HG03521 (cell line): Measurements from ENCODE around the gene COL4A1.
"Not testable (repeated sequence)": the region's sequence is repeated elsewhere in the genome, so short reads cannot be mapped to it uniquely, and the experiment has no call there.

ENCODE experiments used
- ATAC-seq: cut with Tn5 transposase; IDR thresholded peaks from one replicate; pipeline ENCODE4 v1.9.1; 2021; ENCODE audit warnings: mild to moderate bottlenecking, moderate library complexity; ENCODE audit not compliant: unreplicated experiment

The COL4A1 gene

GRCh38 chr13:110125613-110126272 lies 181.2 kb downstream of the COL4A1 start:
- no peak for ATAC-seq

GRCh38 chr13:110125157-110125556 lies 181.8 kb downstream of the COL4A1 start:
- no peak for ATAC-seq

GRCh38 chr13:110124201-110124940 lies 182.6 kb downstream of the COL4A1 start:
- no peak for ATAC-seq

- ATAC-seq, result no peak
Observed at GRCh38 chr13:110123041-110123809, 183.7 kb downstream of the COL4A1 start.

DNA sequence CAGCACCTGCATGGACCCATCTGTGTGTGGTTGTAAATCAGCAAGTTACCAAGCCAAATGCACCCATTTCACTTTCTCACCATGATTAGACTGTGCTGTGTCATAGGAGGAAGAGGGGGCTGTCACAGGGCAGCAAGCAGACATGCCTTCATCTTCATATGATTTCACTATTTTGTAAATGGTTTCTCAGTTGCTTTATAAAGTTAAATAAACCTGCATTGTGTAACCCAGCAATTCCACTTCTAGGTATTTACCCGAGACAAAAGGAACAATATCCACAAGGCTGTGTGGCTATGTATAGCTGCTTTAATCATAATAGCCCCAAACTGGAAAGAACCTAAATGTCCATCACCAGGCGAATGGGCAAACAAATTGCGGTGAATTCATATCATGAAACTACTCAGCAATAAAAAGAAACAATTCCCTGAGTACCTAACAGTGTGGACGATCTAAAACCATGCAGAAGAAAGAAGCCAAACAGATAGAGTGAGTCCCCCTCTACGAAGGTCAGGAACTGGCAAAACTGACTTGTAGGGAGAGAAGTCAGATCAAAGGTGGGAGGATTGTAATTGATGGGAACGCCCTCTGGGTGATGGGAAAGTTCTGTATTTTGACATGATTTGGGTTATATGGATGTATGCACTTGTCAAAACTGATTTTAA lies 185.4 kb downstream of the COL4A1 start:
- no peak for ATAC-seq

GRCh38 chr13:110119935-110120905 lies 186.7 kb downstream of the COL4A1 start:
- no peak for ATAC-seq

DNA sequence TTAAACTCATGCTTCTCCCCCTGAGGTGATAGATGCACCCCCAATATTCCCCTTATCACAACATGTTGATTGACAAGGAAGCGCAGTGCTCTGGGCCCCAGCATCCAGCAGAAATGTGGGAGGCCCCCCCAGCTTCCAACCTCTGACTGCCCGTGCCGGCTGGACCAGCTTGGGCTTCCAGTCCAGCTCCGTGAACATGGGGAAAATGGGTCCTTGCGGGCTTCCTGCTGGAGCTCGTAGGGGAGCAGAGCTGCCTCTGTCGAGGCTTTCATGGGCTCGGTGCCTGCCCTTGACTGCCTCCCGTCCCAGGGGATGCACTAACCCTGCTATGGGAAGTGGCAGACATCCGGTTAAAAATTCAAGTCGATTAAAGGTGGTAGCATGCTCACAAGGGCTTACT lies 188.9 kb downstream of the COL4A1 start:
- ATAC-seq, result no peak

GRCh38 chr13:110116072-110116487 lies 190.9 kb downstream of the COL4A1 start:
- peak; percentile 58 for ATAC-seq

- no peak for ATAC-seq
Observed at GRCh38 chr13:110115591-110115990, 191.4 kb downstream of the COL4A1 start.

GRCh38 chr13:110114316-110114715 lies 192.6 kb downstream of the COL4A1 start:
- ATAC-seq, result no peak

DNA sequence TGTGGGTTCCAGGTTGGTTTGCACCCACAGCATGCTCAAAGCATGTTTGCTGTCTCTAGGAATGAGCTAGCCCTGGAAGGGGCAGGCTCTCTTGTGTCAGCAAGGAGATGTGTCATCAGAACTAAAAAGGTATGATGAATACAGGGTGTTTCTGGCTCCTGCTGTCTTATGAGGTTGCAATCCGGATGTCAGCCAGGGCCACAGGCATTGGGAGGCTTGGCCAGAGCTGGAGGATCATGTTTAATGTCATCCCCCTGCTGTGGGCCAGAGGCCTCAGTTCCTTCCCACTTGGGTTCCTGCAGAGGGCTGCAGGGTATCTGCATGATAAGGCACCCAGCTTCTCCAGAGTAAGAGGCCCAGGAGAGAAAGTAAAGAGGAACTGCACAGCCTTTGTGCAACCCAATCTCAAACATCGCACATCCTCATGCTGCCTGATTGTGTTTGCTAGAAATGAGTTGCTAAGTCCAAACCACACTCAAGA lies 193.6 kb downstream of the COL4A1 start:
- no peak for ATAC-seq

DNA sequence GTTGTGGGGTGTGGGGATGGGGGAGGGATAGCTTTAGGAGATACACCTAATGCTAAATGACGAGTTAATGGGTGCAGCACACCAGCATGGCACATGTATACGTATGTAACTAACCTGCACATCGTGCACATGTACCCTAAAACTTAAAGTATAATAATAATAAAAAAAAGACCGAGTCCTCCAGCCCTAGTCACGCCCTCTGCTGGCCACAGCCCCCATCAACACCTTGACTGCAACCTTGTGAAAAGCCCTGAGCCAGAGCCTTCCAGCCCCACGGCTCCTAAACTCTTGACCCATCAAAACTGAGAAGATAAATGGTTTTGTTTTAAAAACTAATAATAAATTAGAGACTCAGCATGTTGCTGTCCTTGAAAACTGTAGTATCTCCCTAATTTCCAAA lies 194.6 kb downstream of the COL4A1 start:
- not testable (repeated sequence) for ATAC-seq

DNA sequence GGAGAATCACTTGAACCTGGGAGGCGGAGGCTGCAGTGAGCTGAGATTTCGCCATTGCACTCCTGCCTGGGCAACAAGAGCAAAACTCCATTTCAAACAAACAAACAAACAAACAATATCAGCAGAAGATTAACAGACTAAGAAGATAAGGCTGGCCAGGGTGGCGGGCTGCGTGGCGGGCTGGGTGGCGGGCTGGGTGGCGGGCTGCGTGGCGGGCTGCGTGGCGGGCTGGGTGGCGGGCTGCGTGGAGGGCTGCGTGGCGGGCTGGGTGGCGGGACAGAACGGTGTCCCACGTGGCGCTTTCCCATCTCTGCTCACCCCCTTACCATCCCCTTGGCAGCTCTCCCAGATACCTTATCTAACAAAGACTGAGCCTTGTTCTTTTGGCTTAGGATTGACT lies 196.2 kb downstream of the COL4A1 start:
- ATAC-seq, result no peak

DNA sequence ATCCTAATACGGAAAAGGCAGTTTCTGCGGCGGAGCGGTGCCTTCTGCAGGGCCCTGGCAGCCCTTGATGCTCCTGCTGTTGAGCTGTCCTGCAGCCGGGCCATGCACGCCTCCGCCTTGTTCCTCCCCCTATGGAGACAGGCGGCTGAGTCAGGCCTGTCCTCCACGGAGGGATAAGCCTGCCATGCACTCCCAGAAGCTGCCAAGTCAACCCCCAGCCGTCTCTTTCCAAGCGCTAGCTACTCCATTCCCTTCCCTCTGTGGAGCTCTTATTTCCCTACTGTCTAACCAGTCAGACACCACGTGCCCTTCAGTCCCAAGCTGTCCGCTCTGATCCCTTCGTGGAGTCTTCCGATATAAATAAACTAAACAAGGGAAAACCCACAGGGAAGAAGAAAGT lies 197.0 kb downstream of the COL4A1 start:
- ATAC-seq, result no peak

GRCh38 chr13:110109140-110109783 lies 197.7 kb downstream of the COL4A1 start:
- ATAC-seq, result no peak

GRCh38 chr13:110108348-110109139 lies 198.4 kb downstream of the COL4A1 start:
- no peak for ATAC-seq

DNA sequence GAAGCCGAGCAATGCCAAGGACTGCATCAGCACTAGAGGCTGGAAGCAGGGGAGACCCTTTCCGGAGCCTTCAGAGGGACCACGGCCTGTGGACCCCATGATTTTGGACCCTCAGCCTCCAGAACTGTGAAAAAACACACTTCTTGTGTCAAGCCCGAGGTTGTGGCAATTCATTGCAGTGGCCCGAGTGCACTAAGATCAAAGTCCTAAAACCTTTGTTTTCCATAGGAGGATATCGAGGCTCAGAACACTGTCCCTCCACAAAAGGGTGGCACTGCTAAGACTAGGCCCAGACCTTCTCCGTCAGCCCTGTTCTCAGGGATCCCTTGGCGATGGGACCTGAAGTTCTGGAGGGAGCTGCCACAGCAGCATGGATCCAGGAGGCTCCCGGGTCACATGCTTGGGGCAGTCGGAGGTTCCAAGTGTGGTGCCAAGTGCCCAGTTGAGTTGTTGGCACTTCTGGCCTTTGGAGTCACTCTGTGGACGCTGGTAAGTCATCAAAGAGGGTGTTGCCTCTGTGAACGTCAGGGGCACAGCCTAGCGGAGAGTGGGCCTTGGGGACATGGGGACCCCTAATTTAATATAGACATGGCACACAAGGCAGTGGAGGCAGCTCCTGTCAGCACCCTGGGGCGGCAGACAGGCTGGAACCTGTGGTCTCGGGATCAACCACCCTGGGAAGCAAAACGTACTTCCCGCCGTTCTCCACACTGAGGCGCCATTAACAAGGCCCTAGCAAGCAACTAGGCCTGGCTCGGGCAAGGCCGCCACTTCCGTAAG lies 199.2 kb downstream of the COL4A1 start:
- no peak for ATAC-seq

DNA sequence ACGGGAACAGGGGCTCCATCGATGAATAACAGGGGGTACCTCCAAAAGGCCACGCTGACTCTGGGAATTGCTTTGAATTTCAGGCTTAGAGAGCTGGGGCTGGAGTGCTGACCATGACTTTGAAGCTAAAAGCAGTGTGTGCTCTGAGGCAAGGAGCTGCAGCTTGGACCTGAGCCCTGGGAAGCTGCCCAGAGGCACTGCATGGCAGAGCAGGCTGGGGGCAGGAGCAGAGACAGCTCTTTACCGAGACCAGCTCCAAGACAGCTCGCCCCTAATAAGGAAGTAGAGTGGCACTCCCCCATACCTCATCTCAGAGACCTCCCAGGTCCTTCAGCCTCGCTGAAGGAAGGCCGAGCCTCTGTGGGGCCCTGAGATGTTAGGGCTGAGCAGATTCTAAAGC lies 200.2 kb downstream of the COL4A1 start:
- ATAC-seq, result no peak
